ENCODE data around the gene LINC01488.

GRCh38 chr11:69475141-69475865 lies 6.2 kb upstream of the LINC01488 start:
- TF ChIP-seq CTCF (IDR thresholded peaks at IDR 0.05 in 2 of 3, conservative IDR thresholded peaks at IDR 0.05 in 1 of 3; ENCODE audit: control insufficient read depth in 2 of 3, extremely low read depth in 1 of 3, insufficient read depth in 1 of 3, low read depth in 3 of 3, low read length in 3 of 3) (no peak), POLR2AphosphoS5 (IDR thresholded peaks at IDR 0.05; ENCODE audit: low read length) (no peak), CHD4 (IDR thresholded peaks at IDR 0.05) (no peak)
